Choroid plexus epithelial cell (primary cell): ENCODE measurements around the gene AKAP9.

Source experiments
- DNase-seq: peaks from one replicate; pipeline ENCODE4 v3.0.0-alpha.2; 2010; ENCODE audit warnings: low read depth
- H3K4me3 ChIP-seq: 2 replicates; pipeline ENCODE4 v1.5.1; 2011; ENCODE audit warnings: low read depth, mild to moderate bottlenecking, control low read depth, low read length, moderate library complexity
- TF ChIP-seq, protein P1 (sequence below): conservative IDR thresholded peaks from 2 replicates; pipeline ENCODE4 v1.5.1; 2011; ENCODE audit warnings: low read depth, mild to moderate bottlenecking, control low read depth, inconsistent platforms, low read length, moderate library complexity

Gene AKAP9

GRCh38 chr7:92108821-92109220 is 168.2 kb downstream of the AKAP9 start:
- no peak for DNase-seq
- H3K4me3 ChIP-seq = no peak overlapping the region
- TF ChIP-seq, protein P1, sequence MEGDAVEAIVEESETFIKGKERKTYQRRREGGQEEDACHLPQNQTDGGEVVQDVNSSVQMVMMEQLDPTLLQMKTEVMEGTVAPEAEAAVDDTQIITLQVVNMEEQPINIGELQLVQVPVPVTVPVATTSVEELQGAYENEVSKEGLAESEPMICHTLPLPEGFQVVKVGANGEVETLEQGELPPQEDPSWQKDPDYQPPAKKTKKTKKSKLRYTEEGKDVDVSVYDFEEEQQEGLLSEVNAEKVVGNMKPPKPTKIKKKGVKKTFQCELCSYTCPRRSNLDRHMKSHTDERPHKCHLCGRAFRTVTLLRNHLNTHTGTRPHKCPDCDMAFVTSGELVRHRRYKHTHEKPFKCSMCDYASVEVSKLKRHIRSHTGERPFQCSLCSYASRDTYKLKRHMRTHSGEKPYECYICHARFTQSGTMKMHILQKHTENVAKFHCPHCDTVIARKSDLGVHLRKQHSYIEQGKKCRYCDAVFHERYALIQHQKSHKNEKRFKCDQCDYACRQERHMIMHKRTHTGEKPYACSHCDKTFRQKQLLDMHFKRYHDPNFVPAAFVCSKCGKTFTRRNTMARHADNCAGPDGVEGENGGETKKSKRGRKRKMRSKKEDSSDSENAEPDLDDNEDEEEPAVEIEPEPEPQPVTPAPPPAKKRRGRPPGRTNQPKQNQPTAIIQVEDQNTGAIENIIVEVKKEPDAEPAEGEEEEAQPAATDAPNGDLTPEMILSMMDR = no peak

DNA sequence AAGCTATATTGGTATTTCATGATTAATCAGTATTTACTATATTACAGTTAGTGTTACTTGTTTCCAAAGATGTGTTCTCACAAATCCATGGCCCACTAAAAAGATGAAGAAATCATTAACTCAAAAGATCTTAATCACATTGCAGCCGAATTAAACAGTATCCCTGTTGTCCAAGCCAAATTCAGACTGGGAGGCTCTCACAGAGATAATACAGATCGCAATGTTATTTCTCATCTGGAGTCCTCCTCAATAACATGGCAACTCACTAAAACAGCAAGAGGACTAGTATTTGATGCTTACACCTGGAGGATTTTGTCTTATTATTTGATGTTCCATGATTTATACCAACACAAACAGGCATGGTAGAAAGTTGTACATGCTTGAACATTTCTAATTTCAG is 170.2 kb downstream of the AKAP9 start:
- TF ChIP-seq, protein P1 = no peak

GRCh38 chr7:92115821-92116220 is 175.2 kb downstream of the AKAP9 start:
- no peak for DNase-seq
- H3K4me3 ChIP-seq = no peak overlapping the region
- TF ChIP-seq, protein P1 = no peak

More for the DNA sequence above, 170.2 kb downstream of the AKAP9 start:
- no peak for DNase-seq
- no peak overlapping the region for H3K4me3 ChIP-seq

- no peak for DNase-seq
- no peak overlapping the region for H3K4me3 ChIP-seq
- TF ChIP-seq, protein P1 = no peak
Observed at GRCh38 chr7:92116949-92117348, 176.3 kb downstream of the AKAP9 start.

GRCh38 chr7:92119213-92119759 is 178.6 kb downstream of the AKAP9 start:
- TF ChIP-seq, protein P1 = no peak
- DNase-seq = no peak
- H3K4me3 ChIP-seq = no peak overlapping the region

DNA sequence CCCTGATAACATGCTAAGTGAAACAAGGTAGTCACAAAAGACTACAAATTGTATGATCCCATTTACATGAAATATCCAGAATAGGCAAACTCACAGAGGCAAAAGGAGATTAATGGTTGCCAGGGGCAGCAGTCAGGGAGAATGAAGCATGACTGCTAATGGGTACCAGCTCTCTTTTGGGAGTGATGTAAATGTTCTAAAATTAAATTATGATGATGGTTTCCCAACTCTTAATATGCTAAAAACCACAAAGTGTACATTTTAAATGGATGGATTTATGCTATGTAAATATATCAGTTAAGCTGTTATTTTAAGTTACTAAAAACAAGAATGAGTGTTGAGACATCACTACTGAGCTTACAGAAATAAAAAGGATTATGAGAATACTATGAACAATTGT is 181.0 kb downstream of the AKAP9 start:
- no peak for DNase-seq
- TF ChIP-seq, protein P1 = no peak
- no peak overlapping the region for H3K4me3 ChIP-seq

- TF ChIP-seq, protein P1 = no peak
- no peak overlapping the region for H3K4me3 ChIP-seq
- no peak for DNase-seq
Observed at GRCh38 chr7:92131093-92131492, 190.4 kb downstream of the AKAP9 start.
